ENCODE measurements around the gene CMTM7.

The CMTM7 gene

DNA sequence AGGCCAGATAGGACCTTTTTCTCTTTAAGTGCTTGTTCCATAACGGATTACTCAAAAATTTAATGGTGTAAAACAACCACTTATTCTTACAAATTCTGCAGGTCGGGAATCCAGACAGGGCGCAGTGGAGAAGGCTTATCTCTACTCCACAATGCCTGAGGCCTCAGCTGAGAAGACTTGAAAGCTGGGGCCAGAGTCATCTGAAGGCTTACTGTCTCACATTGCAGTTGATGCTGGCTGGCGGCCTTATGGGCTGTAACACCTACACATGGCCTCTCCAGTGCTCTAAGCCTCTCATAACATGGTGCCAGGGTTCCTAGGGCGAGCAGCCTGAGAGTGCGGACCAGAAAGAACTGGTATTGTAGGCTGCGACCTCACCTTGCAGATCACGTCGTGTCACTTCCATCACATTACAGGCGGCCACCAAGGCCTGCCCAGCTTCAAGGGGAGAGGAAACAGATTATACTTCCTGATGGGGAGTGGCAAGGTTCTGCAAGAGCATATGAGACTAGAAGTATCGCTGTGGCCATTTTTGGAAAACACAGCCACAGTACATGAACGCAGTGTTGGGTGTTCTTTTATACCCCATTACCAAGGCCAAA lies 32.4 kb downstream of the CMTM7 start:
- Histone ChIP-seq H3K4me2 (ENCODE audit: low read length) (peak overlapping the region; percentile 71), H3K9ac (ENCODE audit: low read length) (peak overlapping the region; percentile 47), H3K4me3 (ENCODE audit: low read length) (peak overlapping the region; percentile 36), H3K27ac (ENCODE audit: low read length) (peak overlapping the region; percentile 90), H3K9me3 (ENCODE audit: insufficient read depth, low read length) (no peaks in the 10 kb centered on the region), H3K4me1 (ENCODE audit: low read length) (peaks cover 79% of the 10 kb centered on the region), H3K79me2 (ENCODE audit: low read length) (peaks cover 62% of the 10 kb centered on the region), H2AFZ (ENCODE audit: low read depth, low read length) (peak overlapping the region; percentile 31; the same call in 1 of the 2 replicates), H4K20me1 (ENCODE audit: insufficient read depth, low read length) (no peaks in the 10 kb centered on the region), H3K36me3 (replicated peaks; ENCODE audit: low read depth, low read length) (no peaks in the 10 kb centered on the region), H3K27me3 (ENCODE audit: low read depth, low read length) (no peaks in the 10 kb centered on the region)
- TF ChIP-seq EZH2phosphoT487 (IDR thresholded peaks at IDR 0.05; ENCODE audit: low read depth), result no peak
- TF ChIP-seq, protein P1, sequence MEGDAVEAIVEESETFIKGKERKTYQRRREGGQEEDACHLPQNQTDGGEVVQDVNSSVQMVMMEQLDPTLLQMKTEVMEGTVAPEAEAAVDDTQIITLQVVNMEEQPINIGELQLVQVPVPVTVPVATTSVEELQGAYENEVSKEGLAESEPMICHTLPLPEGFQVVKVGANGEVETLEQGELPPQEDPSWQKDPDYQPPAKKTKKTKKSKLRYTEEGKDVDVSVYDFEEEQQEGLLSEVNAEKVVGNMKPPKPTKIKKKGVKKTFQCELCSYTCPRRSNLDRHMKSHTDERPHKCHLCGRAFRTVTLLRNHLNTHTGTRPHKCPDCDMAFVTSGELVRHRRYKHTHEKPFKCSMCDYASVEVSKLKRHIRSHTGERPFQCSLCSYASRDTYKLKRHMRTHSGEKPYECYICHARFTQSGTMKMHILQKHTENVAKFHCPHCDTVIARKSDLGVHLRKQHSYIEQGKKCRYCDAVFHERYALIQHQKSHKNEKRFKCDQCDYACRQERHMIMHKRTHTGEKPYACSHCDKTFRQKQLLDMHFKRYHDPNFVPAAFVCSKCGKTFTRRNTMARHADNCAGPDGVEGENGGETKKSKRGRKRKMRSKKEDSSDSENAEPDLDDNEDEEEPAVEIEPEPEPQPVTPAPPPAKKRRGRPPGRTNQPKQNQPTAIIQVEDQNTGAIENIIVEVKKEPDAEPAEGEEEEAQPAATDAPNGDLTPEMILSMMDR (IDR thresholded peaks at IDR 0.05; ENCODE audit: low read depth, low read length), result no peak

DNA sequence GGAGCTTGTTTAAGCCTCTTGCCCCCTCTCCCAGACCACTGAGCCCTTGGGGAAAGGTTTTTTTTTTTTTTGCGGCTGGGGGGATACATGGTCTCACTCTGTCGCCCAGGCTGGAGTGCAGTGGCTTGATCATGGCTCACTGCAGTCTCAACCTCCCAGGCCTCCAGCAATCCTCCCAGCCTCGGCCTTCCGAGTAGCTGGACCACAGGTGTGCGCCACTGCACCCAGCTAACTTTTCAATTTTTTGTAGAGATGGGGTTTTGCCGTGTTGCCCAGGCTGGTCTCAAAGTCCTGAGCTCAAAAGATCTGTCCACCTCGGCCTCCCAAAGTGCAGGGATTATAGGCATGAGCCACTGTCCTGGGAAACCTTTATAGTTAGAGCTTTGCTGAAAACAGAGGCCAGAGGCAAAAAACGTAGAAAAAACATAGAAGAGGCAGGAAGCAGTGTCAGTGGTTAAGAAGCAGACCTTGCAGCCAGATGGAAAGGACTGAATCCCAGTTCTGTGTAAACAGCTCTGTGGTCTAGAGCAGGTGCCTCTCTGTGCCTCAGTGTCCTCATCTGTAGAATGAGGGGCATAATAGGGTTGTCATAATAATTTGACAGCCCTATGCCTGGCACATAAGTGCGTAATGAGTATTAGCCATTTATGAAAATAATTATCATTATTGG lies 33.1 kb downstream of the CMTM7 start:
- peak overlapping the region; percentile 47 for H3K9ac ChIP-seq (ENCODE audit: low read length)
- H4K20me1 ChIP-seq (ENCODE audit: insufficient read depth, low read length), result no peaks in the 10 kb centered on the region
- peaks cover 74% of the 10 kb centered on the region for H3K4me1 ChIP-seq (ENCODE audit: low read length)
- H3K9me3 ChIP-seq (ENCODE audit: insufficient read depth, low read length), result no peaks in the 10 kb centered on the region
- H3K36me3 ChIP-seq (replicated peaks; ENCODE audit: low read depth, low read length), result no peaks in the 10 kb centered on the region
- H3K27ac ChIP-seq (ENCODE audit: low read length), result peak overlapping the region; percentile 90
- H3K4me3 ChIP-seq (ENCODE audit: low read length), result peak overlapping the region; percentile 36
- H3K4me2 ChIP-seq (ENCODE audit: low read length), result peak overlapping the region; percentile 71
- peaks cover 59% of the 10 kb centered on the region for H3K79me2 ChIP-seq (ENCODE audit: low read length)
- H3K27me3 ChIP-seq (ENCODE audit: low read depth, low read length), result no peaks in the 10 kb centered on the region
- TF ChIP-seq, protein P1 (IDR thresholded peaks at IDR 0.05; ENCODE audit: low read depth, low read length), result no peak
- H2AFZ ChIP-seq (ENCODE audit: low read depth, low read length), result peak overlapping the region; percentile 31; the same call in 1 of the 2 replicates

DNA sequence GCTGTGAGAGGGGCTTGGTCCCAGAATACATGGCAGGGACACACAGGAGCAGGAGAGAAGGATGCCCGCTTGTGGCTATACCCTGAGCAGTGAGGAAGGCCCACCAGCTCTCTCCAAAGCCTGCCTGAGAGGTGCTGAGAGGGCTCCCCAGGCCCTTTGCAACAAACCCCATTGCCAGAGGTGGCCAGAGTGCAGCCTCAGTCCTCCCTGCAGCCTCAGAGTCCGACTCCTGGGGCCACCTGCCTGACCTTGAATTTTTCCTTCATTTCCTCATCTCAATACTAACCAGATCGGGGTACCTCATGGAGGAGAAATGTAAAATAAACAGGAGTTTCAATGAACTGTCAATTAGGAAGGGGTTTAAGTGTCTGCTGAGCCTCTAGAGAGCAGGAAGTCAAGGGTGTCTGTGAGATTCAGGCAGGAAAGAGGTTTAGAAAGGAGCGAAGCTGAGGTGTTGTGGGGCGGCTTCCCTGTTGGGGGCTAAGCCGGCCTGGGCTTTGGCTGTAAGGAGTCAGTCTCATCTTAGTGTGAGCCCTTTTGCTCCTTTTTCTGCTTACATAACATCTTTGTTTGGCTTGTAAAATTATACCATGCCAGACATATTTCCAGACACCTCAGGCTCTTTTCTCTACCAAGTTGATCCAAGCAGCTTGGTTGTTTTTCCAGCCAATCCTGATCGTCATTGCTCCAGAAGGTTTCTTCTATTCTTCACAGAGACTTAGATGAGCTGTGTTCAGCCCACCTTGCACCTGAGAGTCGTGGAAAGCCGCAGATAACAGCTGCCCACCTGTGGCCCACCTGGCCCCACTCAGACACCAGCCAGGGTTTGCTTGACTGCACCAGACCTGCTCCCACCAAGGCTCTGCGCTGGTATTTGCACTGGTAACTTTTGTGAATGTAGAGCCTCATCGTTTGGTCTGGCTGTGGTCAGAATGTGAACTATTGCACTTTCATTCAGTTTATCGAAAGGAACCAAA lies 36.7 kb downstream of the CMTM7 start:
- H3K4me3 ChIP-seq (ENCODE audit: low read length), result peak overlapping the region; percentile 26; the same call in 1 of the 2 replicates
- H3K27ac ChIP-seq (ENCODE audit: low read length), result peak overlapping the region; percentile 18; the same call in 1 of the 2 replicates
- no peaks in the 10 kb centered on the region for H3K9me3 ChIP-seq (ENCODE audit: insufficient read depth, low read length)
- no peaks in the 10 kb centered on the region for H3K36me3 ChIP-seq (replicated peaks; ENCODE audit: low read depth, low read length)
- H3K79me2 ChIP-seq (ENCODE audit: low read length), result peaks cover 60% of the 10 kb centered on the region
- no peaks in the 10 kb centered on the region for H4K20me1 ChIP-seq (ENCODE audit: insufficient read depth, low read length)
- peaks cover 5% of the 10 kb centered on the region; the same call in 1 of the 2 replicates for H3K27me3 ChIP-seq (ENCODE audit: low read depth, low read length)
- TF ChIP-seq EZH2phosphoT487 (IDR thresholded peaks at IDR 0.05; ENCODE audit: low read depth), result no peak
- TF ChIP-seq, protein P1 (IDR thresholded peaks at IDR 0.05; ENCODE audit: low read depth, low read length), result no peak
- peak overlapping the region; percentile 60 for H3K4me2 ChIP-seq (ENCODE audit: low read length)
- no peak overlapping the region for H2AFZ ChIP-seq (ENCODE audit: low read depth, low read length)
- peaks cover 66% of the 10 kb centered on the region for H3K4me1 ChIP-seq (ENCODE audit: low read length)
- peak overlapping the region; percentile 8; the same call in 1 of the 2 replicates for H3K9ac ChIP-seq (ENCODE audit: low read length)

All from OCI-LY3 (cell line).